Kidney epithelial cell (primary cell): ENCODE results near the gene GAST. TPM values are rescaled to one million over a fixed set of nuclear protein-coding genes. Genes with fewer than 3 reads are reported as not detected.

Experiments used
- DNase-seq: peaks from one replicate; pipeline ENCODE4 v3.0.0-alpha.2; 2010; ENCODE audit warnings: low read depth
- H3K27me3 ChIP-seq: 2 replicates; pipeline ENCODE4 v1.6.0; 2011; ENCODE audit warnings: low read length; ENCODE audit not compliant: control insufficient read depth, insufficient read depth
- H3K36me3 ChIP-seq: 2 replicates; pipeline ENCODE4 v1.5.1; 2011; ENCODE audit warnings: low read length; ENCODE audit not compliant: control insufficient read depth, insufficient read depth
- H3K4me3 ChIP-seq: 2 replicates; pipeline ENCODE4 v1.5.1; 2011; ENCODE audit warnings: low read depth, mild to moderate bottlenecking, control low read depth, low read length
- CTCF ChIP-seq: IDR thresholded peaks from 2 replicates; pipeline ENCODE4 v1.5.1; 2011; ENCODE audit warnings: mild to moderate bottlenecking, moderate library complexity, low read length, control low read depth, inconsistent platforms; ENCODE audit not compliant: insufficient read depth, poor library complexity, severe bottlenecking
- total RNA-seq: library from RNA; depleted of rRNA; stranded (reverse); fragments of >200 nt; gene quantifications from 2 replicates; pipeline ENCODE4 v1.2.3, GENCODE V29; 2015

Gene GAST
- total RNA-seq, 1 donor from 2014 or later: not detected

- Histone ChIP-seq H3K27me3 (peaks cover 6% of the 10 kb centered on the region), H3K36me3 (no peaks in the 10 kb centered on the region), H3K4me3 (no peak overlapping the region)
- no peak for TF ChIP-seq CTCF
- no peak for DNase-seq
Observed at GRCh38 chr17:41722231-41722630, 10.1 kb downstream of the GAST start.

GRCh38 chr17:41723801-41724475 lies 11.8 kb downstream of the GAST start:
- TF ChIP-seq CTCF: no peak
- no peaks in the 10 kb centered on the region for H3K36me3 ChIP-seq
- no peak overlapping the region for H3K4me3 ChIP-seq
- H3K27me3 ChIP-seq: peaks cover 6% of the 10 kb centered on the region
- DNase-seq: no peak

GRCh38 chr17:41724476-41725050 lies 12.4 kb downstream of the GAST start:
- Histone ChIP-seq H3K4me3 (no peak overlapping the region), H3K36me3 (no peaks in the 10 kb centered on the region), H3K27me3 (peaks cover 6% of the 10 kb centered on the region)
- DNase-seq: no peak
- TF ChIP-seq CTCF: no peak

- Histone ChIP-seq H3K27me3 (peaks cover 6% of the 10 kb centered on the region), H3K4me3 (no peak overlapping the region), H3K36me3 (no peaks in the 10 kb centered on the region)
- no peak for DNase-seq
- no peak for TF ChIP-seq CTCF
Observed at GRCh38 chr17:41725134-41725533, 13.0 kb downstream of the GAST start.

GRCh38 chr17:41728056-41728455 lies 15.9 kb downstream of the GAST start:
- no peak overlapping the region for H3K4me3 ChIP-seq
- H3K27me3 ChIP-seq: peaks cover 28% of the 10 kb centered on the region
- TF ChIP-seq CTCF: no peak
- H3K36me3 ChIP-seq: no peaks in the 10 kb centered on the region
- no peak for DNase-seq

- H3K27me3 ChIP-seq: peaks cover 45% of the 10 kb centered on the region
- no peaks in the 10 kb centered on the region for H3K36me3 ChIP-seq
- no peak for DNase-seq
- no peak for TF ChIP-seq CTCF
- H3K4me3 ChIP-seq: no peak overlapping the region
Observed at GRCh38 chr17:41730479-41730878, 18.3 kb downstream of the GAST start.
